ENCODE measurements around the gene DAB2IP.
A peak's percentile ranks its signal among the peaks of the same experiment; 100 is the strongest.

Gene DAB2IP

GRCh38 chr9:121651295-121652020 is at the start of gene DAB2IP:
Gene DAB2IP, plus strand, starts transcription at chr9:121651634. Its CDS starts 142 bp downstream, at chr9:121651776.
- Mint-ChIP-seq H3K36me3 (ENCODE audit: low read depth) (no peaks in the 10 kb centered on the region), H3K4me1 (ENCODE audit: low read depth) (peaks cover 17% of the 10 kb centered on the region), H3K9me3 (no peaks in the 10 kb centered on the region), H3K27ac (no peak within 1 kb of the TSS), H3K4me3 (peak within 1 kb of the TSS; percentile 30), H3K27me3 (peaks cover 77% of the 10 kb centered on the region)
- intact Hi-C loops (cut with micrococcal nuclease): no loop called here

GRCh38 chr9:121603028-121603427 is 48.4 kb upstream of the DAB2IP start:
- Mint-ChIP-seq H3K9me3 (no peaks in the 10 kb centered on the region), H3K27me3 (peaks cover 45% of the 10 kb centered on the region), H3K36me3 (ENCODE audit: low read depth) (no peaks in the 10 kb centered on the region), H3K4me1 (ENCODE audit: low read depth) (peaks cover 74% of the 10 kb centered on the region), H3K4me3 (no peak overlapping the region), H3K27ac (peak overlapping the region; percentile 71)
- intact Hi-C loops (cut with micrococcal nuclease): loop anchor here (5.0 kb wide), 1 partner anchor 46 kb away; no protein-coding TSS in a partner anchor

- intact Hi-C loops (cut with micrococcal nuclease): loop anchor here (5.0 kb wide), 1 partner anchor 47 kb away; no protein-coding TSS in a partner anchor
- H3K4me3 Mint-ChIP-seq: no peak overlapping the region
Measured at GRCh38 chr9:121604242-121604641, 47.2 kb upstream of the DAB2IP start.

GRCh38 chr9:121604654-121605053 is 46.8 kb upstream of the DAB2IP start:
- Mint-ChIP-seq H3K36me3 (ENCODE audit: low read depth) (no peaks in the 10 kb centered on the region), H3K27ac (peak overlapping the region; percentile 71), H3K9me3 (no peaks in the 10 kb centered on the region), H3K4me1 (ENCODE audit: low read depth) (peaks cover 69% of the 10 kb centered on the region), H3K4me3 (no peak overlapping the region), H3K27me3 (peaks cover 48% of the 10 kb centered on the region)
- intact Hi-C loops (cut with micrococcal nuclease): loop anchor here (5.0 kb wide), 1 partner anchor 47 kb away; no protein-coding TSS in a partner anchor

More at GRCh38 chr9:121604242-121604641, 47.2 kb upstream of the DAB2IP start:
- H3K4me1 Mint-ChIP-seq (ENCODE audit: low read depth): peaks cover 69% of the 10 kb centered on the region
- peak overlapping the region; percentile 71 for H3K27ac Mint-ChIP-seq
- H3K9me3 Mint-ChIP-seq: no peaks in the 10 kb centered on the region
- no peaks in the 10 kb centered on the region for H3K36me3 Mint-ChIP-seq (ENCODE audit: low read depth)
- peaks cover 47% of the 10 kb centered on the region for H3K27me3 Mint-ChIP-seq

GRCh38 chr9:121607434-121608167 is 43.8 kb upstream of the DAB2IP start:
- Mint-ChIP-seq H3K36me3 (ENCODE audit: low read depth) (no peaks in the 10 kb centered on the region), H3K9me3 (no peaks in the 10 kb centered on the region)

GRCh38 chr9:121608168-121608853 is 43.1 kb upstream of the DAB2IP start:
- H3K27ac Mint-ChIP-seq: no peak overlapping the region
- intact Hi-C loops (cut with micrococcal nuclease): no loop called here
- H3K27me3 Mint-ChIP-seq: peaks cover 53% of the 10 kb centered on the region
- H3K36me3 Mint-ChIP-seq (ENCODE audit: low read depth): no peaks in the 10 kb centered on the region
- H3K4me1 Mint-ChIP-seq (ENCODE audit: low read depth): peaks cover 47% of the 10 kb centered on the region
- H3K9me3 Mint-ChIP-seq: no peaks in the 10 kb centered on the region
- no peak overlapping the region for H3K4me3 Mint-ChIP-seq

More at GRCh38 chr9:121607434-121608167, 43.8 kb upstream of the DAB2IP start:
- H3K27me3 Mint-ChIP-seq: peaks cover 53% of the 10 kb centered on the region
- peaks cover 47% of the 10 kb centered on the region for H3K4me1 Mint-ChIP-seq (ENCODE audit: low read depth)
- no peak overlapping the region for H3K27ac Mint-ChIP-seq
- H3K4me3 Mint-ChIP-seq: no peak overlapping the region
- intact Hi-C loops (cut with micrococcal nuclease): no loop called here

- intact Hi-C loops (cut with micrococcal nuclease): no loop called here
- peaks cover 69% of the 10 kb centered on the region for H3K27me3 Mint-ChIP-seq
- no peak overlapping the region for H3K4me3 Mint-ChIP-seq
- H3K9me3 Mint-ChIP-seq: no peaks in the 10 kb centered on the region
- H3K4me1 Mint-ChIP-seq (ENCODE audit: low read depth): peaks cover 37% of the 10 kb centered on the region
- H3K36me3 Mint-ChIP-seq (ENCODE audit: low read depth): no peaks in the 10 kb centered on the region
- H3K27ac Mint-ChIP-seq: no peak overlapping the region
Measured at GRCh38 chr9:121609822-121610637, 41.4 kb upstream of the DAB2IP start.

GRCh38 chr9:121610638-121610953 is 40.8 kb upstream of the DAB2IP start:
- Mint-ChIP-seq H3K9me3 (no peaks in the 10 kb centered on the region), H3K27me3 (peaks cover 74% of the 10 kb centered on the region), H3K36me3 (ENCODE audit: low read depth) (no peaks in the 10 kb centered on the region), H3K4me3 (no peak overlapping the region), H3K27ac (no peak overlapping the region), H3K4me1 (ENCODE audit: low read depth) (peaks cover 32% of the 10 kb centered on the region)
- intact Hi-C loops (cut with micrococcal nuclease): no loop called here

- intact Hi-C loops (cut with micrococcal nuclease): no loop called here
- no peaks in the 10 kb centered on the region for H3K36me3 Mint-ChIP-seq (ENCODE audit: low read depth)
- no peak overlapping the region for H3K4me3 Mint-ChIP-seq
- H3K27ac Mint-ChIP-seq: no peak overlapping the region
- peaks cover 24% of the 10 kb centered on the region for H3K4me1 Mint-ChIP-seq (ENCODE audit: low read depth)
- no peaks in the 10 kb centered on the region for H3K9me3 Mint-ChIP-seq
- H3K27me3 Mint-ChIP-seq: peaks cover 83% of the 10 kb centered on the region
Measured at GRCh38 chr9:121612511-121612998, 38.9 kb upstream of the DAB2IP start.

- Mint-ChIP-seq H3K27ac (no peak overlapping the region), H3K4me1 (ENCODE audit: low read depth) (peaks cover 18% of the 10 kb centered on the region), H3K36me3 (ENCODE audit: low read depth) (no peaks in the 10 kb centered on the region), H3K27me3 (peaks cover 78% of the 10 kb centered on the region), H3K9me3 (no peaks in the 10 kb centered on the region), H3K4me3 (no peak overlapping the region)
- intact Hi-C loops (cut with micrococcal nuclease): no loop called here
Measured at GRCh38 chr9:121613009-121613752, 38.3 kb upstream of the DAB2IP start.

GRCh38 chr9:121616123-121616755 is 35.2 kb upstream of the DAB2IP start:
- peaks cover 25% of the 10 kb centered on the region for H3K4me1 Mint-ChIP-seq (ENCODE audit: low read depth)
- H3K27ac Mint-ChIP-seq: no peak overlapping the region
- no peaks in the 10 kb centered on the region for H3K36me3 Mint-ChIP-seq (ENCODE audit: low read depth)
- peaks cover 62% of the 10 kb centered on the region for H3K27me3 Mint-ChIP-seq
- H3K4me3 Mint-ChIP-seq: no peak overlapping the region
- H3K9me3 Mint-ChIP-seq: no peaks in the 10 kb centered on the region
- intact Hi-C loops (cut with micrococcal nuclease): no loop called here

GRCh38 chr9:121618504-121618903 is 32.9 kb upstream of the DAB2IP start:
- peaks cover 21% of the 10 kb centered on the region for H3K4me1 Mint-ChIP-seq (ENCODE audit: low read depth)

More at GRCh38 chr9:121618504-121618903, 32.9 kb upstream of the DAB2IP start:
- intact Hi-C loops (cut with micrococcal nuclease): no loop called here
- H3K9me3 Mint-ChIP-seq: no peaks in the 10 kb centered on the region
- H3K36me3 Mint-ChIP-seq (ENCODE audit: low read depth): no peaks in the 10 kb centered on the region
- H3K27me3 Mint-ChIP-seq: peaks cover 58% of the 10 kb centered on the region
- H3K27ac Mint-ChIP-seq: no peak overlapping the region
- H3K4me3 Mint-ChIP-seq: no peak overlapping the region

Measured in dendritic cell treated with granulocyte-macrophage colony-stimulating factor and Interleukin-4, amounts not matched to agents 40 ng/mL and 50 ng/mL, for 4 days (primary cell).